Pancreas (tissue), 10 donors: ENCODE results near the gene RFX3. TPM values are rescaled to one million over a fixed set of nuclear protein-coding genes. Genes with fewer than 3 reads are reported as not detected.
A peak's percentile ranks its signal among the peaks of the same experiment; 100 is the strongest.

Experiments used
- ATAC-seq, 4 donors: fragments of 200-7000 bp; cut with Tn5 transposase; one replicate each; pipeline versions ENCODE4 v1.8.0 to v1.9.1; 2020; ENCODE audit warnings: mild to moderate bottlenecking in 4 of 4, moderate library complexity in 4 of 4
- DNase-seq, 6 donors: peaks; one replicate each; pipeline ENCODE4 v3.0.0-alpha.2; 2020
- FAIRE-seq: peaks from 2 replicates; lab custom pipeline; 2012; peaks lifted over from hg19 to GRCh38; lab: Jason Lieb, UNC
- H3K27ac ChIP-seq, 4 donors: fragments of 200-600 bp; sonication (generic); 1 replicate in 3 of 4; 2 replicates in 1 of 4; pipeline versions ENCODE4 v1.5.0 to v1.8.0; 2020
- H3K27me3 ChIP-seq, 4 donors: fragments of 200-600 bp; one replicate each; pipeline ENCODE4 v1.8.0; 2021
- H3K36me3 ChIP-seq, 3 donors: fragments of 200-600 bp; sonication (generic) in 1 of 3; one replicate each; pipeline versions ENCODE4 v1.5.0 to v1.8.0; 2020 to 2021
- H3K4me1 ChIP-seq, 3 donors: fragments of 200-600 bp; one replicate each; pipeline ENCODE4 v1.8.0; 2021
- H3K4me3 ChIP-seq, 4 donors: fragments of 200-600 bp; sonication (generic) in 2 of 4; one replicate each; pipeline versions ENCODE4 v1.5.0 to v1.8.0; 2020 to 2021
- H3K9me3 ChIP-seq, 4 donors: fragments of 200-600 bp; one replicate each; pipeline ENCODE4 v1.8.0; 2021
- WGBS, 2 donors: extraction: QIAGEN DNeasy Blood & Tissue Kit; methylation state at CpG; one replicate each; pipeline ENCODE4 v1.1.7; 2013; 5-methylcytosine and 5-hydroxymethylcytosine counted together
- intact Hi-C, 3 donors: fragments of 100-400 bp; cut with DNase I; formaldehyde crosslinking; loops; one replicate each; pipeline versions ENCODE4 v1.11.1 to v1.14.2; 2022
- polyA plus RNA-seq, 2 donors: library from polyadenylated mRNA; stranded (reverse); fragments of 200-250 nt; gene quantifications; one replicate each; pipeline ENCODE4 v1.2.3, GENCODE V29; 2013
- total RNA-seq, 6 donors: library from RNA; stranded (reverse); fragmentation: NEBNext Ultra II Directional in 4 of 6; extraction: Animal tissue kit (Norgen Biotek cat#: 25700) in 4 of 6; gene quantifications; one replicate each; pipeline versions ENCODE4 v1.2.1 to v1.2.4, GENCODE V29; 2021 to 2023
- TF ChIP-seq, protein P1 (sequence below), 4 donors: fragments of 200-600 bp; sonication (generic) in 3 of 4; IDR thresholded peaks; one replicate each; pipeline versions ENCODE4 v1.5.0 to v1.8.0; 2021; ENCODE audit warnings: antibody characterized with exemption in 4 of 4
- donor health status: healthy with polysubstance abuse.
- donor health status: DM: no; HTN: no; CAD: no; lungs with moderate emphysema.
- donor health status: DM: no; HTN: no; CAD: no.
- donor health status: control.
- donor health status: control.
- donor health status: Bipolar disorder and iron deficiency.
- donor health status: DM: yes; HTN: yes; CAD: no.
- donor health status: DM: no; HTN: no; CAD: no.
- donor health status: DM: no; HTN: no; CAD: no.
- donor health status: DM: yes; HTN: yes; CAD: no.

Gene RFX3
- total and polyA plus RNA-seq, 8 donors = 1.2 to 12.2 (median 5.0) TPM

DNA sequence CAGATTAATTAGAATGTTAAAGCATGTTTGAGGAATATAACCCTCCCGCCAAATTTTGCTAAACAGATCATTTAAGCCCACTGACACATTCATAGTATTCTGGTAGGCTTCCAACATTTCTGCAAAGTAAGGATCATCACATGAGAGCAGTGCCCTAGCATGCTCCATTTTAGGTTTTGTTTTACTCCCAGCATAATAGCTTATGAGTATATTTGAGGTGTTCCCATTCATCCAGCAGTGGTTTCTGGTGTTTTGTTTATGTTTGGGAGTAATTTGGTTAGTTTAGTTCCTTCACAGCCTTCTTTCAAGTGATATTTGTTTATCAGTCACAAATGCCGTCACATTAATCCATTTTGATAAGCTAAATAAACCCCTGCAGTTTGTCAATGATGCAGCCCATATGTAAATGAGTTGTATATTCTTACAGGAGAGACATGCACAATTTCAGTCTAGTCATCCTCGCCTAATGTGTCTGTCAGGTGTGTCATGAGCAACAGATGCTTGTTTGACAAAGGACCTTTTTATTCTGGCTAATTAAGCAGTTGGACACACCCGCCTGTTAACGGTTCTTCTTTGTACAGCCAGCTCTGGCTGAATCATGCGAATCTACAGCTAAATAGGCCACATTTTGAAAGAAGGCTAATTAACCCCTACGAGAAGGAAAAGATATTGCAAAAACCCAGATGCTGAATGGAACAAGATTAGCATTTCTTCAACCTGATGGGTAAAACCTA is 124.4 kb downstream of the RFX3 start:
- intact Hi-C loops = no loop called here

DNA sequence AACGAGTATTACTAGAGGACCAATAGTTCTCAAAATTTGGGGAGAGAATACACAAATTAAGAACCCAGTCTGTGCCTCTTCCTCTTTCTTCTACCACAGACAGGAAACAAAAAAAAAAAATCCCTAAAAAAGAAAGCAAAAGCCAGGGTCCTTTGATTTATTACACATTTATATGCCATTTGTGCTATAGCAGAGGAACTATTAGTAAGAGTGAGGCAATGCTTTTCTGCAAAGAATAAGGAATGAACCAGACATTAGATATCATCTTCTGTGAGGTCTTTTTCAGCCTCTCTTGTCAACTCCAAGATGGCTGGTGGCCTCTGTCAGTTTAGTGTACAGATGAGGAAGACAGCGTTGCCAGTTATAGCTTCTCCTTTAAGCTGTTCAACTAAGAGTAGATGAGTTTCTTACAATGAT is 127.6 kb downstream of the RFX3 start:
- no peak for DNase-seq
- intact Hi-C loops = no loop called here
- Histone ChIP-seq H3K4me1 (no peaks in the 10 kb centered on the region), H3K9me3 (no peaks in the 10 kb centered on the region), H3K36me3 (no peaks in the 10 kb centered on the region), H3K27me3 (no peaks in the 10 kb centered on the region), H3K27ac (peak overlapping the region in 1 of 4 donors; percentile 25), H3K4me3 (no peak overlapping the region)
- 91 to 97% methylated on average over 2 of the region's 2 CpGs for WGBS, 2 donors
- ATAC-seq = peak in 2 of 4 donors; percentile 48 to 57
- FAIRE-seq = no peak
- TF ChIP-seq, protein P1, sequence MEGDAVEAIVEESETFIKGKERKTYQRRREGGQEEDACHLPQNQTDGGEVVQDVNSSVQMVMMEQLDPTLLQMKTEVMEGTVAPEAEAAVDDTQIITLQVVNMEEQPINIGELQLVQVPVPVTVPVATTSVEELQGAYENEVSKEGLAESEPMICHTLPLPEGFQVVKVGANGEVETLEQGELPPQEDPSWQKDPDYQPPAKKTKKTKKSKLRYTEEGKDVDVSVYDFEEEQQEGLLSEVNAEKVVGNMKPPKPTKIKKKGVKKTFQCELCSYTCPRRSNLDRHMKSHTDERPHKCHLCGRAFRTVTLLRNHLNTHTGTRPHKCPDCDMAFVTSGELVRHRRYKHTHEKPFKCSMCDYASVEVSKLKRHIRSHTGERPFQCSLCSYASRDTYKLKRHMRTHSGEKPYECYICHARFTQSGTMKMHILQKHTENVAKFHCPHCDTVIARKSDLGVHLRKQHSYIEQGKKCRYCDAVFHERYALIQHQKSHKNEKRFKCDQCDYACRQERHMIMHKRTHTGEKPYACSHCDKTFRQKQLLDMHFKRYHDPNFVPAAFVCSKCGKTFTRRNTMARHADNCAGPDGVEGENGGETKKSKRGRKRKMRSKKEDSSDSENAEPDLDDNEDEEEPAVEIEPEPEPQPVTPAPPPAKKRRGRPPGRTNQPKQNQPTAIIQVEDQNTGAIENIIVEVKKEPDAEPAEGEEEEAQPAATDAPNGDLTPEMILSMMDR (IDR thresholded peaks at IDR 0.05) = no peak

More for the DNA sequence above, 124.4 kb downstream of the RFX3 start:
- 66 to 71% methylated on average over 7 of the region's 7 CpGs for WGBS, 2 donors
- Histone ChIP-seq H3K4me1 (no peaks in the 10 kb centered on the region), H3K27ac (no peak overlapping the region), H3K27me3 (no peaks in the 10 kb centered on the region), H3K9me3 (no peaks in the 10 kb centered on the region), H3K4me3 (no peak overlapping the region), H3K36me3 (no peaks in the 10 kb centered on the region)
- FAIRE-seq (no peak), DNase-seq (no peak), ATAC-seq (peak in 2 of 4 donors; percentile 55 to 66)
- TF ChIP-seq, protein P1 (IDR thresholded peaks at IDR 0.05) = no peak

DNA sequence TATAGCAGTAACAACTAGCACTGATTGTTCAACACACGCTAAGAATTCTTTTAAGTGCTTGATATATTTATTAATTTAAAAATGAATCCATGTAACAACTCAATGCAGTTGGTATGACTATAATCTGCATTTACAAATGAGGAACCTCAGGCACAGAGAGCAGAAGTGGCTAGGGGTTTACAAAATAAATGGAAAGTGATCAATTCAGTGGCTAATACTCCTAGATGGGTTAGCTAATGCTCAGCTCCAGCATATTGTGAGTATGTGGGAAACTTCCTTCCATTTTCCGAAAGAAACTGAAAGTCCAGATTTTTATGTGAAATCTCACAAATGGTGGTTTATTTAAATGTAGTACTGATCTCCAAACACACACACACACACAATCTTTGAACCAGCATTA is 128.0 kb downstream of the RFX3 start:
- 92 to 97% methylated on average over 2 of the region's 2 CpGs for WGBS, 2 donors
- Histone ChIP-seq H3K27me3 (no peaks in the 10 kb centered on the region), H3K4me1 (no peaks in the 10 kb centered on the region), H3K9me3 (no peaks in the 10 kb centered on the region), H3K27ac (no peak overlapping the region), H3K4me3 (no peak overlapping the region), H3K36me3 (no peaks in the 10 kb centered on the region)
- ATAC-seq = peak in 1 of 4 donors; percentile 16
- FAIRE-seq = no peak
- DNase-seq = no peak
- TF ChIP-seq, protein P1 (IDR thresholded peaks at IDR 0.05) = no peak
- intact Hi-C loops = no loop called here

DNA sequence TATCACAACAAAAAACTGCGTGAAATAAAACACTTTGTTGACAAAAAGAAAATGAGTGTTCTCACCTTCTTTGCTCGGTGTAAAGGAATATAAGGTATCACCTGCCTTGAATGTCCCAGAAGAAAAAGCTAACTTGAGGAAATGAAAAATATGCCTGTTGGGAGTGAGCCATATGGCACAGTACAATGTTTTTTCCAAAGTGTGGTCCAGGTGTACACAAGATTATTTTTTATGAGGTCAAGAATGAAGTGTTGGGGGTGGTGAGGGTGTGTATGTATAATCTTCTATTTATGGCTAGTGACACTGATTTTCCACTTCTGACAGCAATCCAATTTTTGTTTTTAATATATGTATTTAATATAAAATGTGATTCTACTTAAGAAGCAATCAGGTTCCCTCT is 134.4 kb downstream of the RFX3 start:
- H3K4me3 ChIP-seq = no peak overlapping the region
- H3K36me3 ChIP-seq = no peaks in the 10 kb centered on the region
- intact Hi-C loops = no loop called here
- H3K9me3 ChIP-seq = no peaks in the 10 kb centered on the region
- H3K27me3 ChIP-seq = no peaks in the 10 kb centered on the region
- TF ChIP-seq, protein P1 (IDR thresholded peaks at IDR 0.05) = no peak
- H3K4me1 ChIP-seq = no peaks in the 10 kb centered on the region
- peak overlapping the region in 2 of 4 donors; percentile 48 to 58 for H3K27ac ChIP-seq
- DNase-seq (peak in 1 of 6 donors; percentile 40), FAIRE-seq (no peak), ATAC-seq (peak; percentile 78 to 96 (median 91))
- 46 to 55% methylated on average over 2 of the region's 2 CpGs for WGBS, 2 donors

DNA sequence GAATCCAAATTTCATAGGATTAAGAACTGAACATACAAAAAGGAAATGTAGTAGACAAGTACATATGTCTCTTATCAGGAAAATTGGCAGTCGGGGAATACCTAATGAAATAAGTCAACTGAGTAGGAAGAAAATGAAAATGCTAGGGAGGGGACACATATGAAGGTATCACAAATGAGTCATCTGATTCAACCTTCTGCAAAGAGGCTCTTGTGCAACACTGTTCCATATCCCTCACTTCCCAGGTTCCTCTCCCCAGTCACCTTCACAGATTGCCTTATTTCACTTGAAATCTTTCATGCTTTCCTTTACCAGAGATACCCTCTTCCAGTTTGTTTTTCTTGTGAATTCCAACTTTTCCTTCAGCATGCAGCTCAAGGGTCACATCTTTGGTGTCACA is 139.0 kb downstream of the RFX3 start:
- intact Hi-C loops = no loop called here
- Histone ChIP-seq H3K36me3 (no peaks in the 10 kb centered on the region), H3K27ac (no peak overlapping the region), H3K27me3 (no peaks in the 10 kb centered on the region), H3K4me1 (no peaks in the 10 kb centered on the region), H3K4me3 (no peak overlapping the region), H3K9me3 (no peaks in the 10 kb centered on the region)
- TF ChIP-seq, protein P1 (IDR thresholded peaks at IDR 0.05) = no peak
- 48 to 58% methylated on average over 1 of the region's 1 CpG for WGBS, 2 donors
- DNase-seq (no peak), FAIRE-seq (no peak), ATAC-seq (peak in 1 of 4 donors; percentile 10)
